HFFc6 (cell line): ENCODE results near the gene NTNG1. TPM values are rescaled to one million over a fixed set of nuclear protein-coding genes. Genes with fewer than 3 reads are reported as not detected.

ENCODE experiments used
- DNase-seq: peaks from one replicate; pipeline ENCODE4 v3.0.0-alpha.2; 2018
- H3K27ac Mint-ChIP-seq: 2 replicates; pipeline ENCODE4 v1.8.0; 2020; ENCODE audit warnings: mild to moderate bottlenecking, mixed read lengths
- H3K27me3 Mint-ChIP-seq: 2 replicates; pipeline ENCODE4 v1.8.0; 2021; ENCODE audit warnings: mild to moderate bottlenecking, moderate library complexity, mixed read lengths; ENCODE audit not compliant: insufficient read depth
- H3K36me3 Mint-ChIP-seq: 2 replicates; pipeline ENCODE4 v1.8.0; 2021; ENCODE audit warnings: low read depth, mixed read lengths
- H3K4me1 Mint-ChIP-seq: 2 replicates; pipeline ENCODE4 v1.8.0; 2020; ENCODE audit warnings: low read depth, mixed read lengths
- H3K4me3 Mint-ChIP-seq: 2 replicates; pipeline ENCODE4 v1.8.0; 2020; ENCODE audit warnings: mild to moderate bottlenecking, moderate library complexity, mixed read lengths
- H3K9me3 Mint-ChIP-seq: 2 replicates; pipeline ENCODE4 v1.8.0; 2020; ENCODE audit warnings: mild to moderate bottlenecking, mixed read lengths
- CTCF ChIP-seq: fragments of 200-600 bp; sonication (generic); IDR thresholded peaks from 2 replicates; pipeline ENCODE4 v1.5.0; 2021; ENCODE audit warnings: antibody characterized with exemption, mild to moderate bottlenecking
- total RNA-seq, 6 experiments: library from RNA; stranded (reverse); fragmentation: NEBNext Ultra II Directional; extraction: Animal tissue kit (Norgen Biotek cat#: 25700); gene quantifications; 2 replicates in 1 of 6; 3 replicates in 5 of 6; pipeline ENCODE4 v1.2.3, GENCODE V29; 2021

Gene NTNG1
- total RNA-seq, 6 experiments from 2014 or later, result 1.3 to 8.0 (median 2.2) TPM

- DNase-seq, result no peak
- no peak overlapping the region for H3K27ac Mint-ChIP-seq
- H3K27me3 Mint-ChIP-seq, result no peaks in the 10 kb centered on the region; the same call in 1 of the 2 replicates
- no peak for TF ChIP-seq CTCF
- peaks cover 5% of the 10 kb centered on the region; the same call in 1 of the 2 replicates for H3K9me3 Mint-ChIP-seq
- H3K4me1 Mint-ChIP-seq, result no peaks in the 10 kb centered on the region
- no peak overlapping the region for H3K4me3 Mint-ChIP-seq
- no peaks in the 10 kb centered on the region for H3K36me3 Mint-ChIP-seq
Observed at GRCh38 chr1:107523736-107524135, 382.9 kb downstream of the NTNG1 start.

- H3K9me3 Mint-ChIP-seq, result peaks cover 5% of the 10 kb centered on the region; the same call in 1 of the 2 replicates
- no peak overlapping the region for H3K4me3 Mint-ChIP-seq
- H3K36me3 Mint-ChIP-seq, result no peaks in the 10 kb centered on the region
- no peak overlapping the region for H3K27ac Mint-ChIP-seq
- no peaks in the 10 kb centered on the region for H3K4me1 Mint-ChIP-seq
- DNase-seq, result no peak
- H3K27me3 Mint-ChIP-seq, result no peaks in the 10 kb centered on the region; the same call in 1 of the 2 replicates
- no peak for TF ChIP-seq CTCF
Observed at GRCh38 chr1:107524301-107524700, 383.5 kb downstream of the NTNG1 start.

- TF ChIP-seq CTCF, result no peak
- Mint-ChIP-seq H3K27ac (no peak overlapping the region), H3K9me3 (peaks cover 5% of the 10 kb centered on the region; the same call in 1 of the 2 replicates), H3K4me1 (no peaks in the 10 kb centered on the region), H3K4me3 (no peak overlapping the region), H3K36me3 (no peaks in the 10 kb centered on the region), H3K27me3 (no peaks in the 10 kb centered on the region; the same call in 1 of the 2 replicates)
- DNase-seq, result no peak
Observed at GRCh38 chr1:107525145-107525544, 384.3 kb downstream of the NTNG1 start.

- peaks cover 5% of the 10 kb centered on the region; the same call in 1 of the 2 replicates for H3K9me3 Mint-ChIP-seq
- no peaks in the 10 kb centered on the region; the same call in 1 of the 2 replicates for H3K27me3 Mint-ChIP-seq
- DNase-seq, result no peak
- no peak overlapping the region for H3K27ac Mint-ChIP-seq
- H3K4me1 Mint-ChIP-seq, result no peaks in the 10 kb centered on the region
- no peak for TF ChIP-seq CTCF
- H3K4me3 Mint-ChIP-seq, result no peak overlapping the region
- no peaks in the 10 kb centered on the region for H3K36me3 Mint-ChIP-seq
Observed at GRCh38 chr1:107525961-107526360, 385.1 kb downstream of the NTNG1 start.

GRCh38 chr1:107526524-107527198 is 385.8 kb downstream of the NTNG1 start:
- TF ChIP-seq CTCF, result no peak
- H3K27me3 Mint-ChIP-seq, result no peaks in the 10 kb centered on the region; the same call in 1 of the 2 replicates
- no peak for DNase-seq
- no peaks in the 10 kb centered on the region for H3K36me3 Mint-ChIP-seq
- peaks cover 5% of the 10 kb centered on the region; the same call in 1 of the 2 replicates for H3K9me3 Mint-ChIP-seq
- no peak overlapping the region for H3K4me3 Mint-ChIP-seq
- H3K4me1 Mint-ChIP-seq, result no peaks in the 10 kb centered on the region
- H3K27ac Mint-ChIP-seq, result no peak overlapping the region
